Activated CD8-positive, alpha-beta memory T cell treated with anti-CD3 and anti-CD28 coated beads for 36 hours (primary cell): ENCODE results near the gene HS3ST4. TPM values are rescaled to one million over a fixed set of nuclear protein-coding genes. Genes with fewer than 3 reads are reported as not detected.

Experiments used
- CTCF ChIA-PET: fragments of 350-600 bp; sonication (Branson Sonifier 250); formaldehyde crosslinking; loops from one replicate; lab custom pipeline; 2021; ENCODE audit warnings: antibody characterized with exemption; lab: Charles Lee
- POLR2A ChIA-PET: fragments of 350-600 bp; sonication (Branson Sonifier 250); formaldehyde crosslinking; loops from one replicate; lab custom pipeline; 2021; ENCODE audit warnings: antibody characterized with exemption; lab: Charles Lee
- total RNA-seq, 2 experiments: library from RNA; stranded (reverse); gene quantifications; one replicate each; pipeline ENCODE4 v1.2.3, GENCODE V29; 2021

HS3ST4 gene
- total RNA-seq, 2 experiments from 2014 or later: not detected

- POLR2A ChIA-PET: no interaction called here
- CTCF ChIA-PET: no interaction called here
Measured at GRCh38 chr16:25874196-25874595, 182.4 kb downstream of the HS3ST4 start.

GRCh38 chr16:25875956-25876598 lies 184.3 kb downstream of the HS3ST4 start:
- CTCF ChIA-PET: no interaction called here
- POLR2A ChIA-PET: no interaction called here

GRCh38 chr16:25877103-25877502 lies 185.3 kb downstream of the HS3ST4 start:
- POLR2A ChIA-PET: no interaction called here
- CTCF ChIA-PET: no interaction called here

- ChIA-PET POLR2A (no interaction called here), CTCF (no interaction called here)
Measured at GRCh38 chr16:25886598-25886997, 194.8 kb downstream of the HS3ST4 start.

GRCh38 chr16:25888868-25889267 lies 197.1 kb downstream of the HS3ST4 start:
- ChIA-PET CTCF (no interaction called here), POLR2A (no interaction called here)

- CTCF ChIA-PET: no interaction called here
- POLR2A ChIA-PET: no interaction called here
Measured at GRCh38 chr16:25893332-25893731, 201.6 kb downstream of the HS3ST4 start.

- POLR2A ChIA-PET: no interaction called here
- CTCF ChIA-PET: no interaction called here
Measured at GRCh38 chr16:25894093-25894492, 202.3 kb downstream of the HS3ST4 start.

- CTCF ChIA-PET: no interaction called here
- POLR2A ChIA-PET: no interaction called here
Measured at GRCh38 chr16:25895380-25895779, 203.6 kb downstream of the HS3ST4 start.

GRCh38 chr16:25896411-25896810 lies 204.7 kb downstream of the HS3ST4 start:
- ChIA-PET POLR2A (no interaction called here), CTCF (no interaction called here)

- ChIA-PET POLR2A (no interaction called here), CTCF (no interaction called here)
Measured at GRCh38 chr16:25897702-25898101, 205.9 kb downstream of the HS3ST4 start.

GRCh38 chr16:25905810-25906209 lies 214.1 kb downstream of the HS3ST4 start:
- POLR2A ChIA-PET: no interaction called here
- CTCF ChIA-PET: no interaction called here

- ChIA-PET POLR2A (no interaction called here), CTCF (no interaction called here)
Measured at GRCh38 chr16:25910971-25911370, 219.2 kb downstream of the HS3ST4 start.

- CTCF ChIA-PET: no interaction called here
- POLR2A ChIA-PET: no interaction called here
Measured at GRCh38 chr16:25912321-25912720, 220.6 kb downstream of the HS3ST4 start.

GRCh38 chr16:25914357-25914962 lies 222.7 kb downstream of the HS3ST4 start:
- CTCF ChIA-PET: no interaction called here
- POLR2A ChIA-PET: no interaction called here

- POLR2A ChIA-PET: no interaction called here
- CTCF ChIA-PET: no interaction called here
Measured at GRCh38 chr16:25916037-25916436, 224.3 kb downstream of the HS3ST4 start.

GRCh38 chr16:25922438-25922837 lies 230.7 kb downstream of the HS3ST4 start:
- POLR2A ChIA-PET: no interaction called here
- CTCF ChIA-PET: no interaction called here

- ChIA-PET POLR2A (no interaction called here), CTCF (no interaction called here)
Measured at GRCh38 chr16:25925421-25925820, 233.7 kb downstream of the HS3ST4 start.

GRCh38 chr16:25931473-25932035 lies 239.8 kb downstream of the HS3ST4 start:
- CTCF ChIA-PET: no interaction called here
- POLR2A ChIA-PET: no interaction called here

GRCh38 chr16:25941800-25942499 lies 250.2 kb downstream of the HS3ST4 start:
- CTCF ChIA-PET: no interaction called here
- POLR2A ChIA-PET: no interaction called here

- CTCF ChIA-PET: no interaction called here
Measured at GRCh38 chr16:25950586-25951281, 259.0 kb downstream of the HS3ST4 start.

More at GRCh38 chr16:25950586-25951281, 259.0 kb downstream of the HS3ST4 start:
- POLR2A ChIA-PET: no interaction called here
